GM23338 (cell line): ENCODE data around the gene MCMBP. TPM values are rescaled to one million over a fixed set of nuclear protein-coding genes. Genes with fewer than 3 reads are reported as not detected.

Experiments used
- ATAC-seq: fragments of 200-7000 bp; cut with Tn5 transposase; 3 replicates; pipeline ENCODE4 v1.9.1; 2020
- DNase-seq: peaks from one replicate; pipeline ENCODE4 v3.0.0-alpha.2; 2015; ENCODE audit warnings: low spot score
- H2AFZ ChIP-seq: fragments of 200-600 bp; sonication (generic); 2 replicates; pipeline ENCODE4 v1.8.0; 2016; ENCODE audit warnings: antibody characterized with exemption, mild to moderate bottlenecking, moderate library complexity
- H3F3A ChIP-seq: fragments of 200-600 bp; sonication (generic); replicated peaks from 2 replicates; pipeline ENCODE4 v1.8.0; 2017; ENCODE audit warnings: antibody characterized with exemption, mixed run types, low read depth
- H3K27ac ChIP-seq: fragments of 200-600 bp; sonication (generic); 2 replicates; pipeline ENCODE4 v1.6.1; 2016; ENCODE audit warnings: low read depth
- H3K27me3 ChIP-seq: fragments of 200-600 bp; sonication (generic); 2 replicates; pipeline ENCODE4 v1.8.0; 2016; ENCODE audit warnings: mild to moderate bottlenecking, mixed run types, moderate library complexity; ENCODE audit not compliant: insufficient read depth
- H3K36me3 ChIP-seq: fragments of 200-600 bp; sonication (generic); 2 replicates; pipeline ENCODE4 v1.8.0; 2016; ENCODE audit warnings: mild to moderate bottlenecking; ENCODE audit not compliant: insufficient read depth
- H3K4me1 ChIP-seq: fragments of 200-600 bp; sonication (generic); 2 replicates; pipeline ENCODE4 v1.8.0; 2016; ENCODE audit warnings: mild to moderate bottlenecking, moderate library complexity; ENCODE audit not compliant: insufficient read depth
- H3K4me2 ChIP-seq: fragments of 200-600 bp; sonication (generic); 2 replicates; pipeline ENCODE4 v1.7.1; 2017; ENCODE audit warnings: mixed run types
- H3K4me3 ChIP-seq: fragments of 200-600 bp; sonication (generic); 2 replicates; pipeline ENCODE4 v1.6.1; 2016; ENCODE audit warnings: mixed run types
- H3K79me2 ChIP-seq: fragments of 200-600 bp; sonication (generic); replicated peaks from 2 replicates; pipeline ENCODE4 v1.8.0; 2017; ENCODE audit warnings: mild to moderate bottlenecking; ENCODE audit not compliant: insufficient read depth
- H3K9me2 ChIP-seq: fragments of 200-600 bp; sonication (generic); 2 replicates; pipeline ENCODE4 v1.8.0; 2017; ENCODE audit not compliant: insufficient read depth
- H4K20me1 ChIP-seq: fragments of 200-600 bp; sonication (generic); replicated peaks from 2 replicates; pipeline ENCODE4 v1.8.0; 2017; ENCODE audit warnings: mild to moderate bottlenecking; ENCODE audit not compliant: insufficient read depth
- H3K27ac Mint-ChIP-seq: 2 replicates; pipeline ENCODE4 v1.8.0; 2020; ENCODE audit warnings: inconsistent platforms, mild to moderate bottlenecking, moderate library complexity, mixed read lengths
- H3K27me3 Mint-ChIP-seq: 3 replicates; pipeline ENCODE4 v1.8.0; 2022; ENCODE audit warnings: low read depth, mild to moderate bottlenecking, moderate library complexity, mixed read lengths, inconsistent platforms; ENCODE audit not compliant: insufficient read depth, poor library complexity
- H3K36me3 Mint-ChIP-seq: 3 replicates; pipeline ENCODE4 v1.8.0; 2021; ENCODE audit warnings: low read depth, mild to moderate bottlenecking, inconsistent platforms, moderate library complexity, mixed read lengths
- H3K4me1 Mint-ChIP-seq: 3 replicates; pipeline ENCODE4 v1.8.0; 2020; ENCODE audit warnings: mild to moderate bottlenecking, inconsistent platforms, mixed read lengths
- H3K4me3 Mint-ChIP-seq: 3 replicates; pipeline ENCODE4 v1.8.0; 2021; ENCODE audit warnings: moderate library complexity, mild to moderate bottlenecking, inconsistent platforms, mixed read lengths
- H3K9me3 Mint-ChIP-seq: 3 replicates; pipeline ENCODE4 v1.8.0; 2020; ENCODE audit warnings: moderate library complexity, mild to moderate bottlenecking, inconsistent platforms, mixed read lengths
- CREB1 ChIP-seq: fragments of 250-450 bp; sonication (Bioruptor Pico); IDR thresholded peaks from 2 replicates; pipeline ENCODE4 v1.5.0; 2020; ENCODE audit warnings: low read depth, mild to moderate bottlenecking, moderate library complexity
- CTCF ChIP-seq, 2 experiments: fragments of 200-600 bp in 1 of 2; sonication (generic) in 1 of 2; conservative IDR thresholded peaks; 2 replicates each; pipeline versions ENCODE4 v1.5.1 to v1.6.1; 2016 to 2017; ENCODE audit warnings: antibody characterized with exemption in 2 of 2, low read depth in 2 of 2, mild to moderate bottlenecking in 2 of 2, moderate library complexity in 1 of 2
- EZH2phosphoT487 ChIP-seq: fragments of 200-600 bp; sonication (generic); IDR thresholded peaks from one replicate; pipeline ENCODE4 v1.8.1; 2018; ENCODE audit warnings: antibody characterized with exemption; ENCODE audit not compliant: unreplicated experiment
- JUNB ChIP-seq: IDR thresholded peaks from one replicate; pipeline ENCODE4 v1.6.1; 2016; ENCODE audit warnings: antibody characterized with exemption; ENCODE audit not compliant: unreplicated experiment
- NANOG ChIP-seq: IDR thresholded peaks from 2 replicates; pipeline ENCODE4 v1.6.1; 2016; ENCODE audit warnings: antibody characterized with exemption, borderline replicate concordance
- POLR2AphosphoS5 ChIP-seq: IDR thresholded peaks from 2 replicates; pipeline ENCODE4 v1.6.1; 2016; ENCODE audit warnings: antibody characterized with exemption, low read depth
- REST ChIP-seq: IDR thresholded peaks from one replicate; pipeline ENCODE4 v1.6.1; 2018; ENCODE audit warnings: antibody characterized with exemption; ENCODE audit not compliant: unreplicated experiment
- ZNF114 ChIP-seq: fragments of 250-450 bp; sonication (Bioruptor Pico); IDR thresholded peaks from 2 replicates; pipeline ENCODE4 v1.5.0; 2020; ENCODE audit warnings: mild to moderate bottlenecking, moderate library complexity
- polyA plus RNA-seq: library from polyadenylated mRNA; unstranded; fragments of >200 nt; fragmentation: Nextera tagmentation; extraction: Ambion mirVana; gene quantifications from 2 replicates; pipeline ENCODE4 v1.2.1, GENCODE V29; 2016
- total RNA-seq: library from RNA; depleted of rRNA; stranded (reverse); fragments of >200 nt; shearing (Covaris generic); gene quantifications from 2 replicates; pipeline ENCODE4 v1.2.3, GENCODE V29; 2014
- TF ChIP-seq, protein P1 (sequence below): fragments of 250-450 bp; sonication (Bioruptor Pico); IDR thresholded peaks from 2 replicates; pipeline ENCODE4 v1.5.0; 2020; ENCODE audit warnings: mild to moderate bottlenecking, moderate library complexity

Gene MCMBP
- total and polyA plus RNA-seq, 2 experiments from 2014 or later = 30.9 to 76.6 TPM

GRCh38 chr10:119782981-119783664, 89.5 kb downstream of the MCMBP start (continued):
- TF ChIP-seq REST (no peak), POLR2AphosphoS5 (no peak)

- Mint-ChIP-seq H3K27ac (no peak overlapping the region), H3K4me3 (no peak overlapping the region), H3K36me3 (no peaks in the 10 kb centered on the region), H3K27me3 (peaks cover 5% of the 10 kb centered on the region), H3K4me1 (peaks cover 23% of the 10 kb centered on the region), H3K9me3 (no peaks in the 10 kb centered on the region)
- H2AFZ ChIP-seq = no peak overlapping the region
- no peak for DNase-seq
- no peaks in the 10 kb centered on the region for H3K9me2 ChIP-seq
- H3K79me2 ChIP-seq = no peaks in the 10 kb centered on the region
- no peaks in the 10 kb centered on the region for H4K20me1 ChIP-seq
- no peaks in the 10 kb centered on the region for H3K36me3 ChIP-seq
- H3F3A ChIP-seq = no peaks in the 10 kb centered on the region; the same call in 1 of the 2 replicates
- H3K27me3 ChIP-seq = no peaks in the 10 kb centered on the region
- no peak overlapping the region for H3K27ac ChIP-seq
- peaks cover 14% of the 10 kb centered on the region for H3K4me1 ChIP-seq
- H3K4me3 ChIP-seq = no peak overlapping the region
- no peak for ATAC-seq
- no peak overlapping the region for H3K4me2 ChIP-seq
- TF ChIP-seq, protein P1, sequence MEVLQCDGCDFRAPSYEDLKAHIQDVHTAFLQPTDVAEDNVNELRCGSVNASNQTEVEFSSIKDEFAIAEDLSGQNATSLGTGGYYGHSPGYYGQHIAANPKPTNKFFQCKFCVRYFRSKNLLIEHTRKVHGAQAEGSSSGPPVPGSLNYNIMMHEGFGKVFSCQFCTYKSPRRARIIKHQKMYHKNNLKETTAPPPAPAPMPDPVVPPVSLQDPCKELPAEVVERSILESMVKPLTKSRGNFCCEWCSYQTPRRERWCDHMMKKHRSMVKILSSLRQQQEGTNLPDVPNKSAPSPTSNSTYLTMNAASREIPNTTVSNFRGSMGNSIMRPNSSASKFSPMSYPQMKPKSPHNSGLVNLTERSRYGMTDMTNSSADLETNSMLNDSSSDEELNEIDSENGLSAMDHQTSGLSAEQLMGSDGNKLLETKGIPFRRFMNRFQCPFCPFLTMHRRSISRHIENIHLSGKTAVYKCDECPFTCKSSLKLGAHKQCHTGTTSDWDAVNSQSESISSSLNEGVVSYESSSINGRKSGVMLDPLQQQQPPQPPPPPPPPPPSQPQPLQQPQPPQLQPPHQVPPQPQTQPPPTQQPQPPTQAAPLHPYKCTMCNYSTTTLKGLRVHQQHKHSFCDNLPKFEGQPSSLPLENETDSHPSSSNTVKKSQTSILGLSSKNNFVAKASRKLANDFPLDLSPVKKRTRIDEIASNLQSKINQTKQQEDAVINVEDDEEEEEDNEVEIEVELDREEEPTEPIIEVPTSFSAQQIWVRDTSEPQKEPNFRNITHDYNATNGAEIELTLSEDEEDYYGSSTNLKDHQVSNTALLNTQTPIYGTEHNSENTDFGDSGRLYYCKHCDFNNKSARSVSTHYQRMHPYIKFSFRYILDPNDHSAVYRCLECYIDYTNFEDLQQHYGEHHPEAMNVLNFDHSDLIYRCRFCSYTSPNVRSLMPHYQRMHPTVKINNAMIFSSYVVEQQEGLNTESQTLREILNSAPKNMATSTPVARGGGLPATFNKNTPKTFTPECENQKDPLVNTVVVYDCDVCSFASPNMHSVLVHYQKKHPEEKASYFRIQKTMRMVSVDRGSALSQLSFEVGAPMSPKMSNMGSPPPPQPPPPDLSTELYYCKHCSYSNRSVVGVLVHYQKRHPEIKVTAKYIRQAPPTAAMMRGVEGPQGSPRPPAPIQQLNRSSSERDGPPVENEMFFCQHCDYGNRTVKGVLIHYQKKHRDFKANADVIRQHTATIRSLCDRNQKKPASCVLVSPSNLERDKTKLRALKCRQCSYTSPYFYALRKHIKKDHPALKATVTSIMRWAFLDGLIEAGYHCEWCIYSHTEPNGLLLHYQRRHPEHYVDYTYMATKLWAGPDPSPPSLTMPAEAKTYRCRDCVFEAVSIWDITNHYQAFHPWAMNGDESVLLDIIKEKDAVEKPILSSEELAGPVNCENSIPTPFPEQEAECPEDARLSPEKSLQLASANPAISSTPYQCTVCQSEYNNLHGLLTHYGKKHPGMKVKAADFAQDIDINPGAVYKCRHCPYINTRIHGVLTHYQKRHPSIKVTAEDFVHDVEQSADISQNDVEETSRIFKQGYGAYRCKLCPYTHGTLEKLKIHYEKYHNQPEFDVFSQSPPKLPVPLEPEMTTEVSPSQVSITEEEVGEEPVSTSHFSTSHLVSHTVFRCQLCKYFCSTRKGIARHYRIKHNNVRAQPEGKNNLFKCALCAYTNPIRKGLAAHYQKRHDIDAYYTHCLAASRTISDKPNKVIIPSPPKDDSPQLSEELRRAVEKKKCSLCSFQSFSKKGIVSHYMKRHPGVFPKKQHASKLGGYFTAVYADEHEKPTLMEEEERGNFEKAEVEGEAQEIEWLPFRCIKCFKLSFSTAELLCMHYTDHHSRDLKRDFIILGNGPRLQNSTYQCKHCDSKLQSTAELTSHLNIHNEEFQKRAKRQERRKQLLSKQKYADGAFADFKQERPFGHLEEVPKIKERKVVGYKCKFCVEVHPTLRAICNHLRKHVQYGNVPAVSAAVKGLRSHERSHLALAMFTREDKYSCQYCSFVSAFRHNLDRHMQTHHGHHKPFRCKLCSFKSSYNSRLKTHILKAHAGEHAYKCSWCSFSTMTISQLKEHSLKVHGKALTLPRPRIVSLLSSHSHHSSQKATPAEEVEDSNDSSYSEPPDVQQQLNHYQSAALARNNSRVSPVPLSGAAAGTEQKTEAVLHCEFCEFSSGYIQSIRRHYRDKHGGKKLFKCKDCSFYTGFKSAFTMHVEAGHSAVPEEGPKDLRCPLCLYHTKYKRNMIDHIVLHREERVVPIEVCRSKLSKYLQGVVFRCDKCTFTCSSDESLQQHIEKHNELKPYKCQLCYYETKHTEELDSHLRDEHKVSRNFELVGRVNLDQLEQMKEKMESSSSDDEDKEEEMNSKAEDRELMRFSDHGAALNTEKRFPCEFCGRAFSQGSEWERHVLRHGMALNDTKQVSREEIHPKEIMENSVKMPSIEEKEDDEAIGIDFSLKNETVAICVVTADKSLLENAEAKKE (CRISPR knock-in tag) = no peak
- TF ChIP-seq EZH2phosphoT487 = no peak
- no peak for TF ChIP-seq ZNF114
- TF ChIP-seq NANOG = no peak
- TF ChIP-seq REST = no peak
- no peak for TF ChIP-seq CTCF (conservative IDR thresholded peaks at IDR 0.05; ENCODE audit: low read depth in 2 of 2)
- TF ChIP-seq CREB1 (CRISPR knock-in tag) = no peak
- TF ChIP-seq JUNB = no peak
These were observed 91.1 kb downstream of the MCMBP start for GRCh38 chr10:119781498-119781897.
